Nephron progenitor cell (in vitro differentiated cells): Measurements from ENCODE around the gene RUNDC3A.
A peak's percentile ranks its signal among the peaks of the same experiment; 100 is the strongest.

Experiments
- DNase-seq: peaks from one replicate; pipeline ENCODE4 v3.0.0; 2021
- H3K27ac Mint-ChIP-seq: 2 replicates; pipeline ENCODE4 v1.8.0; 2021; ENCODE audit warnings: mild to moderate bottlenecking, moderate library complexity, mixed read lengths
- H3K27me3 Mint-ChIP-seq: 2 replicates; pipeline ENCODE4 v1.8.0; 2021; ENCODE audit warnings: mild to moderate bottlenecking, low read depth, mixed read lengths; ENCODE audit not compliant: poor library complexity
- H3K36me3 Mint-ChIP-seq: 2 replicates; pipeline ENCODE4 v1.8.0; 2021; ENCODE audit warnings: low read depth, mixed read lengths
- H3K4me1 Mint-ChIP-seq: 2 replicates; pipeline ENCODE4 v1.8.0; 2021; ENCODE audit warnings: mixed read lengths
- H3K4me3 Mint-ChIP-seq: 2 replicates; pipeline ENCODE4 v1.8.0; 2021; ENCODE audit warnings: mild to moderate bottlenecking, moderate library complexity, mixed read lengths
- H3K9me3 Mint-ChIP-seq: 2 replicates; pipeline ENCODE4 v1.8.0; 2021; ENCODE audit warnings: mild to moderate bottlenecking, moderate library complexity, mixed read lengths
- CTCF ChIP-seq: fragments of 200-600 bp; sonication (generic); IDR thresholded peaks from 2 replicates; pipeline ENCODE4 v1.5.0; 2021; ENCODE audit warnings: antibody characterized with exemption

The RUNDC3A gene

GRCh38 chr17:44318077-44318892 is 9.9 kb downstream of the RUNDC3A start:
- H3K27me3 Mint-ChIP-seq = peaks cover 56% of the 10 kb centered on the region
- peaks cover 18% of the 10 kb centered on the region for H3K4me1 Mint-ChIP-seq
- H3K36me3 Mint-ChIP-seq = peaks cover 6% of the 10 kb centered on the region
- H3K4me3 Mint-ChIP-seq = no peak overlapping the region
- no peak for DNase-seq
- H3K9me3 Mint-ChIP-seq = peaks cover 4% of the 10 kb centered on the region
- H3K27ac Mint-ChIP-seq = no peak overlapping the region
- TF ChIP-seq CTCF = no peak

GRCh38 chr17:44320066-44320465 is 11.7 kb downstream of the RUNDC3A start:
- Mint-ChIP-seq H3K36me3 (peaks cover 6% of the 10 kb centered on the region), H3K4me1 (peaks cover 26% of the 10 kb centered on the region), H3K27ac (no peak overlapping the region), H3K4me3 (no peak overlapping the region), H3K9me3 (peaks cover 4% of the 10 kb centered on the region), H3K27me3 (peaks cover 44% of the 10 kb centered on the region)
- no peak for TF ChIP-seq CTCF
- no peak for DNase-seq

GRCh38 chr17:44321246-44322120 is 13.1 kb downstream of the RUNDC3A start:
- no peak for TF ChIP-seq CTCF
- Mint-ChIP-seq H3K27me3 (peaks cover 43% of the 10 kb centered on the region), H3K9me3 (peaks cover 4% of the 10 kb centered on the region), H3K36me3 (peaks cover 6% of the 10 kb centered on the region), H3K4me1 (peaks cover 14% of the 10 kb centered on the region), H3K4me3 (no peak overlapping the region), H3K27ac (no peak overlapping the region)
- DNase-seq = no peak

GRCh38 chr17:44322236-44322895 is 14.0 kb downstream of the RUNDC3A start:
- no peak for TF ChIP-seq CTCF
- no peak for DNase-seq
- peaks cover 11% of the 10 kb centered on the region for H3K4me1 Mint-ChIP-seq
- no peak overlapping the region for H3K27ac Mint-ChIP-seq
- peaks cover 35% of the 10 kb centered on the region for H3K27me3 Mint-ChIP-seq
- peaks cover 6% of the 10 kb centered on the region for H3K36me3 Mint-ChIP-seq
- no peak overlapping the region for H3K4me3 Mint-ChIP-seq
- peaks cover 3% of the 10 kb centered on the region for H3K9me3 Mint-ChIP-seq

GRCh38 chr17:44323359-44324091 is 15.1 kb downstream of the RUNDC3A start:
- H3K36me3 Mint-ChIP-seq = peaks cover 6% of the 10 kb centered on the region
- no peak for TF ChIP-seq CTCF
- H3K27ac Mint-ChIP-seq = no peak overlapping the region
- no peaks in the 10 kb centered on the region for H3K9me3 Mint-ChIP-seq
- peak overlapping the region; percentile 83 for H3K4me3 Mint-ChIP-seq
- H3K27me3 Mint-ChIP-seq = peaks cover 30% of the 10 kb centered on the region
- peaks cover 12% of the 10 kb centered on the region for H3K4me1 Mint-ChIP-seq
- no peak for DNase-seq
